ENCODE results near the gene LMAN1.

GRCh38 chr18:59395226-59396175 is 36.4 kb upstream of the LMAN1 start:
- TF ChIP-seq CTCF (IDR thresholded peaks at IDR 0.05), result no peak
- TF ChIP-seq POLR2A (IDR thresholded peaks at IDR 0.05), result no peak

All from body of pancreas (tissue), 4 donors.